Activated B cell treated with CpG ODN at 0.5 μM for 24 hours (primary cell): Measurements from ENCODE around the gene ZNF738. TPM values are rescaled to one million over a fixed set of nuclear protein-coding genes. Genes with fewer than 3 reads are reported as not detected.
A peak's percentile ranks its signal among the peaks of the same experiment; 100 is the strongest.
"Not testable (repeated sequence)": the region's sequence is repeated elsewhere in the genome, so short reads cannot be mapped to it uniquely, and the experiment has no call there.

ENCODE experiments used
- ATAC-seq: fragments of 200-7000 bp; cut with Tn5 transposase; one replicate; pipeline ENCODE4 v1.10.0; 2021; ENCODE audit warnings: low read depth, mild to moderate bottlenecking, moderate library complexity
- CTCF ChIA-PET: fragments of 350-600 bp; sonication (Branson Sonifier 250); formaldehyde crosslinking; loops from one replicate; lab custom pipeline; 2021; ENCODE audit warnings: antibody characterized with exemption; lab: Charles Lee
- POLR2A ChIA-PET: fragments of 350-600 bp; sonication (Branson Sonifier 250); formaldehyde crosslinking; loops from one replicate; lab custom pipeline; 2021; ENCODE audit warnings: antibody characterized with exemption; lab: Charles Lee
- DNase-seq: peaks from one replicate; pipeline ENCODE4 v3.0.0; 2022
- H3K27ac Mint-ChIP-seq: one replicate; pipeline ENCODE4 v1.8.0; 2020; ENCODE audit warnings: mixed read lengths
- H3K27me3 Mint-ChIP-seq: one replicate; pipeline ENCODE4 v1.8.0; 2021; ENCODE audit warnings: mixed read lengths
- H3K36me3 Mint-ChIP-seq: one replicate; pipeline ENCODE4 v1.8.0; 2021; ENCODE audit warnings: low read depth, mixed read lengths
- H3K4me1 Mint-ChIP-seq: one replicate; pipeline ENCODE4 v1.8.0; 2021; ENCODE audit warnings: mixed read lengths
- H3K4me3 Mint-ChIP-seq: one replicate; pipeline ENCODE4 v1.8.0; 2020; ENCODE audit warnings: mild to moderate bottlenecking, mixed read lengths
- H3K9me3 Mint-ChIP-seq: one replicate; pipeline ENCODE4 v1.8.0; 2020; ENCODE audit warnings: mixed read lengths
- CTCF ChIP-seq: fragments of 200-600 bp; IDR thresholded peaks from one replicate; pipeline ENCODE4 v1.8.0; 2022; ENCODE audit warnings: antibody characterized with exemption, mild to moderate bottlenecking
- intact Hi-C: fragments of 100-400 bp; cut with micrococcal nuclease; formaldehyde crosslinking; loops from one replicate; pipeline ENCODE4 v1.15.1; 2024
- total RNA-seq: library from RNA; stranded (reverse); gene quantifications from 2 replicates; pipeline ENCODE4 v1.2.3, GENCODE V29; 2022

ZNF738 gene
- total RNA-seq, 1 donor from 2014 or later = 22.2 TPM

GRCh38 chr19:21328885-21329605 lies 29.8 kb upstream of the ZNF738 start, which contains the start of gene ZNF708:
TSS of gene ZNF708 (minus strand) at chr19:21329410. CDS start at chr19:21329212, 198 bp downstream.
- H3K27ac Mint-ChIP-seq = peak within 1 kb of the TSS; percentile 99
- H3K36me3 Mint-ChIP-seq = peaks cover 39% of the 10 kb centered on the region

DNA sequence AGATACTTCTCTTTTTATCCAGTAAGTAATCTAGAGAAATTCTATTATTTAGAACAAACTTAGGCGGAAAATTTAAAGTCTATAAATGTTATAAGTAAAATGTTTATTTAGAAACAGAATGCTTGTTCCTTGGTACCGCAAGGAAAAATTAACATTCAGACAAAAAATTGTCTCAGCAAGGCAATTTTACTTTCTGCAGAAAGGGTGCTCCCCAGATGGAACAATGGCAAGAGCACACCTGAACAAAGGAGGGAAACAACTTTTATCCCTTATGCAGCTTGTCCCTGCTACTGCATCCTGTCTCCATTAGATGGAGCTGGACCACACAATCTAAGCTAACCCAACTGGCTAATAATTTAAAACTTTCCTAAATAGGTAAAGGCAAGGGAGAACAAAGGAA lies 23.1 kb upstream of the ZNF738 start:
- ATAC-seq (no peak), DNase-seq (no peak)
- intact Hi-C loops = no loop called here
- Mint-ChIP-seq H3K36me3 (peaks cover 5% of the 10 kb centered on the region), H3K27ac (no peak overlapping the region), H3K4me3 (no peak overlapping the region), H3K27me3 (no peaks in the 10 kb centered on the region), H3K4me1 (no peaks in the 10 kb centered on the region), H3K9me3 (peaks cover 26% of the 10 kb centered on the region)
- POLR2A ChIA-PET = no interaction called here
- TF ChIP-seq CTCF = no peak
- CTCF ChIA-PET = no interaction called here

More at GRCh38 chr19:21328885-21329605, 29.8 kb upstream of the ZNF738 start, which contains the start of gene ZNF708:
- DNase-seq = peak; percentile 55
- CTCF ChIA-PET = interaction anchor here (1.3 kb wide), 1 partner anchor 176 kb away, joined by 3 read pairs; the partner anchor contains the start of gene ZNF429
- Mint-ChIP-seq H3K9me3 (peaks cover 6% of the 10 kb centered on the region), H3K4me3 (peak within 1 kb of the TSS; percentile 99), H3K27me3 (no peaks in the 10 kb centered on the region), H3K4me1 (peaks cover 39% of the 10 kb centered on the region)
- intact Hi-C loops = loop anchor here (1.0 to 10.0 kb wide), 9 partner anchors 14 to 554 kb away; partner anchors contain the start of genes ZNF100, ZNF429, ZNF43 and ZNF430
- POLR2A ChIA-PET = interaction anchor here (0.6 to 3.1 kb wide), 30 partner anchors 10 to 1661 kb away, joined by 3 to 32 read pairs (median 5); partner anchors contain the start of genes ZNF100, ZNF101, ZNF429 and ZNF43
- no peak for TF ChIP-seq CTCF
- ATAC-seq = peak; percentile 99

DNA sequence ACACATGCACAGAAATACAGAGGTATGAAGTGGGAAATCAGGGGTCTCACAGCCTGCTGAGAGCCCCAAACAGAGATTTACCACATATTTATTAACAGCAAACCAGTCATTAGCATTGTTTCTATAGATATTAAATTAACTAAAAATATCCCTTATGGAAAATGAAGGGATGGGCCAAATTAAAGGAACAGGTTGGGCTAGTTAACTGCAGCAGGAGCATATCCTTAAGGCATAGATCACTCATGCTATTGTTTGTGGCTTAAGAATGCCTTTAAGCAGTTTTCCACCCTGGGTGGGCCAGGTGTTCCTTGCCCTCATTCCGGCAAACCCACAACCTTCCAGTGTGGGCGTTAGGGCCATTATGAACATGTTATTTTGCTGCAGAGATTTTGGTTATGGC lies 14.0 kb upstream of the ZNF738 start:
- intact Hi-C loops, H3K27me3 Mint-ChIP-seq, POLR2A ChIA-PET, H3K27ac Mint-ChIP-seq, CTCF ChIA-PET, H3K4me1 Mint-ChIP-seq, ATAC-seq, H3K4me3 Mint-ChIP-seq, DNase-seq, H3K36me3 Mint-ChIP-seq: not testable (repeated sequence)
- H3K9me3 Mint-ChIP-seq = peaks cover 22% of the 10 kb centered on the region

- Mint-ChIP-seq H3K4me3 (no peak overlapping the region), H3K36me3 (no peaks in the 10 kb centered on the region), H3K9me3 (peaks cover 9% of the 10 kb centered on the region), H3K27ac (no peak overlapping the region), H3K4me1 (no peaks in the 10 kb centered on the region), H3K27me3 (no peaks in the 10 kb centered on the region)
- ChIA-PET POLR2A (interaction anchor here (1.0 kb wide), 1 partner anchor 24 kb away, joined by 3 read pairs; the partner anchor contains the start of gene ZNF708), CTCF (no interaction called here)
- DNase-seq (no peak), ATAC-seq (no peak)
- TF ChIP-seq CTCF = no peak
- intact Hi-C loops = loop anchor here (10.0 kb wide), 1 partner anchor 328 kb away; the partner anchor contains the start of gene ZNF430
These were observed 6.0 kb upstream of the ZNF738 start for GRCh38 chr19:21352830-21353229.

DNA sequence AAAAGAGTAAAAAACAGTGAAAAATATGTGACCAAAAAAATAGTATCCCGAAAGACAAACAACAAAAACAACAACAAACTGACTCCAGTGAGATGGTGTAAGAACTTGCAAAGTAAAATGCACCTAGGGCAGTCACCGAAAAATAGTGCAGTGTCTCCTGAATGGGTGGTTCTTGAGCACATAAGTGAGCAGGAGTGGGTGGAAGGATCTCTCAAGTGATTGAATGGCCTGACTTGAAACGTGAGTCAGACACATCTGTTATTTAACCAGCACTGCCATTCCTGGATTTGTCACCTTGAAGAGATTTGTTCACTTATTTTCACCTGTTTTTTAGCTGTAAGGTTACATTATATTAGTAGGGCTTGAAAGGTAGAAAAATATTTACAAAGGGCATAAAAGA lies 3.5 kb downstream of the ZNF738 start:
- no peak for DNase-seq
- no peak for ATAC-seq
- intact Hi-C loops = no loop called here
- CTCF ChIA-PET = no interaction called here
- TF ChIP-seq CTCF = no peak
- POLR2A ChIA-PET = no interaction called here
- Mint-ChIP-seq H3K4me3 (no peak overlapping the region), H3K4me1 (peaks cover 13% of the 10 kb centered on the region), H3K9me3 (no peaks in the 10 kb centered on the region), H3K27me3 (no peaks in the 10 kb centered on the region), H3K27ac (no peak overlapping the region), H3K36me3 (peaks cover 52% of the 10 kb centered on the region)
